WTC11 (cell line): Measurements from ENCODE around the gene CFAP206. TPM values are rescaled to one million over a fixed set of nuclear protein-coding genes. Genes with fewer than 3 reads are reported as not detected.

Experiments used
- ATAC-seq: fragments of 200-7000 bp; cut with Tn5 transposase; 2 replicates; pipeline ENCODE4 v1.10.0; 2021; ENCODE audit warnings: mild to moderate bottlenecking, moderate library complexity
- CTCF ChIA-PET: fragments of 300-600 bp; sonication (Branson Sonifier 250); formaldehyde crosslinking; loops from one replicate; lab custom pipeline; 2021; ENCODE audit warnings: antibody characterized with exemption; lab: Charles Lee
- POLR2A ChIA-PET: fragments of 350-600 bp; sonication (Branson Sonifier 250); formaldehyde crosslinking; loops from one replicate; lab custom pipeline; 2021; ENCODE audit warnings: antibody characterized with exemption; lab: Charles Lee
- DNase-seq: peaks from one replicate; pipeline ENCODE4 v3.0.0; 2021; ENCODE audit warnings: low spot score
- H3K27ac Mint-ChIP-seq: 2 replicates; pipeline ENCODE4 v1.8.0; 2021; ENCODE audit warnings: mixed read lengths
- H3K27me3 Mint-ChIP-seq: 2 replicates; pipeline ENCODE4 v1.8.0; 2021; ENCODE audit warnings: low read depth, mild to moderate bottlenecking, moderate library complexity, mixed read lengths
- H3K36me3 Mint-ChIP-seq: 2 replicates; pipeline ENCODE4 v1.8.0; 2021; ENCODE audit warnings: mixed read lengths
- H3K4me1 Mint-ChIP-seq: 2 replicates; pipeline ENCODE4 v1.8.0; 2022; ENCODE audit warnings: mixed read lengths
- H3K4me3 Mint-ChIP-seq: 2 replicates; pipeline ENCODE4 v1.8.0; 2021; ENCODE audit warnings: mild to moderate bottlenecking, moderate library complexity, mixed read lengths
- H3K9me3 Mint-ChIP-seq: 2 replicates; pipeline ENCODE4 v1.8.0; 2021; ENCODE audit warnings: mixed read lengths
- AR ChIP-seq: fragments of 250-450 bp; sonication (Bioruptor Pico); IDR thresholded peaks from 2 replicates; pipeline ENCODE4 v1.9.0; 2021; ENCODE audit warnings: mild to moderate bottlenecking
- ATF6 ChIP-seq: sonication (generic); formaldehyde crosslinking; IDR thresholded peaks from 2 replicates; pipeline ENCODE4 v1.8.1; 2023; ENCODE audit warnings: mild to moderate bottlenecking, missing genetic modification reagents
- CDX4 ChIP-seq: fragments of 250-450 bp; sonication (Bioruptor Pico); IDR thresholded peaks from 2 replicates; pipeline ENCODE4 v1.9.0; 2021; ENCODE audit warnings: moderate library complexity, mild to moderate bottlenecking, inconsistent platforms, borderline replicate concordance
- E2F4 ChIP-seq: sonication (generic); formaldehyde crosslinking; IDR thresholded peaks from 2 replicates; pipeline ENCODE4 v1.8.1; 2022; ENCODE audit warnings: low read depth, mild to moderate bottlenecking, moderate library complexity, missing genetic modification reagents, borderline replicate concordance
- HMGA2 ChIP-seq: fragments of 250-450 bp; sonication (Bioruptor Pico); IDR thresholded peaks from 2 replicates; pipeline ENCODE4 v1.4.0; 2021; ENCODE audit warnings: mild to moderate bottlenecking, moderate library complexity
- IRF1 ChIP-seq: sonication (generic); formaldehyde crosslinking; IDR thresholded peaks from 2 replicates; pipeline ENCODE4 v1.8.0; 2023; ENCODE audit warnings: missing genetic modification reagents
- MXD4 ChIP-seq: fragments of 250-450 bp; sonication (Bioruptor Pico); IDR thresholded peaks from 2 replicates; pipeline ENCODE4 v1.8.0; 2021; ENCODE audit warnings: mild to moderate bottlenecking, moderate library complexity, borderline replicate concordance
- NR1H2 ChIP-seq: sonication (generic); formaldehyde crosslinking; IDR thresholded peaks from 2 replicates; pipeline ENCODE4 v1.9.0; 2021; ENCODE audit warnings: mild to moderate bottlenecking, moderate library complexity, missing genetic modification reagents
- RELA ChIP-seq: sonication (generic); formaldehyde crosslinking; IDR thresholded peaks from 2 replicates; pipeline ENCODE4 v1.8.1; 2022; ENCODE audit warnings: missing genetic modification reagents, mild to moderate bottlenecking, borderline replicate concordance
- SP1 ChIP-seq: sonication (generic); formaldehyde crosslinking; conservative IDR thresholded peaks from 2 replicates; pipeline ENCODE4 v1.8.1; 2022; ENCODE audit warnings: missing genetic modification reagents
- STAT6 ChIP-seq: sonication (generic); formaldehyde crosslinking; conservative IDR thresholded peaks from 2 replicates; pipeline ENCODE4 v1.8.1; 2023; ENCODE audit warnings: mild to moderate bottlenecking, low read depth, missing genetic modification reagents, moderate library complexity
- TEAD4 ChIP-seq: sonication (generic); formaldehyde crosslinking; IDR thresholded peaks from 2 replicates; pipeline ENCODE4 v1.8.0; 2022; ENCODE audit warnings: mild to moderate bottlenecking, missing genetic modification reagents
- TP53 ChIP-seq: sonication (generic); formaldehyde crosslinking; IDR thresholded peaks from 2 replicates; pipeline ENCODE4 v1.8.1; 2023; ENCODE audit warnings: mild to moderate bottlenecking, missing genetic modification reagents
- ZBTB21 ChIP-seq: sonication (generic); formaldehyde crosslinking; IDR thresholded peaks from 2 replicates; pipeline ENCODE4 v1.8.1; 2023; ENCODE audit warnings: mild to moderate bottlenecking, missing genetic modification reagents, borderline replicate concordance
- ZNF121 ChIP-seq: sonication (generic); formaldehyde crosslinking; IDR thresholded peaks from 2 replicates; pipeline ENCODE4 v1.8.0; 2023; ENCODE audit warnings: missing genetic modification reagents
- ZNF281 ChIP-seq: sonication (generic); formaldehyde crosslinking; IDR thresholded peaks from 2 replicates; pipeline ENCODE4 v1.8.0; 2023; ENCODE audit warnings: mild to moderate bottlenecking, missing genetic modification reagents
- ZNF416 ChIP-seq: fragments of 250-450 bp; sonication (Bioruptor Pico); IDR thresholded peaks from 2 replicates; pipeline ENCODE4 v1.9.0; 2021; ENCODE audit warnings: mild to moderate bottlenecking, inconsistent platforms
- ZNF532 ChIP-seq: fragments of 250-450 bp; sonication (Bioruptor Pico); IDR thresholded peaks from 2 replicates; pipeline ENCODE4 v1.9.0; 2021; ENCODE audit warnings: mild to moderate bottlenecking, borderline replicate concordance
- total RNA-seq: library from RNA; stranded (reverse); gene quantifications from 3 replicates; pipeline ENCODE4 v1.2.3, GENCODE V29; 2021

Gene CFAP206
- total RNA-seq, 1 experiment from 2014 or later = not detected

- no peak for ATAC-seq
- no peak for TF ChIP-seq TEAD4 (CRISPR knock-in tag)
- TF ChIP-seq RELA (CRISPR knock-in tag) = no peak
- no peak for TF ChIP-seq ZBTB21 (CRISPR knock-in tag)
- no peak for TF ChIP-seq TP53 (CRISPR knock-in tag)
- TF ChIP-seq HMGA2 = no peak
- TF ChIP-seq SP1 (CRISPR knock-in tag) = no peak
- TF ChIP-seq AR = no peak
- no peak for TF ChIP-seq STAT6 (CRISPR knock-in tag)
- no peak for TF ChIP-seq IRF1 (CRISPR knock-in tag)
- no peak for TF ChIP-seq NR1H2 (CRISPR knock-in tag)
- no peak for TF ChIP-seq MXD4 (CRISPR knock-in tag)
- TF ChIP-seq E2F4 (CRISPR knock-in tag) = no peak
- no peak for TF ChIP-seq ATF6
- TF ChIP-seq CDX4 (CRISPR knock-in tag) = no peak
- no peak for TF ChIP-seq ZNF416 (CRISPR knock-in tag)
- TF ChIP-seq ZNF121 (CRISPR knock-in tag) = no peak
- Mint-ChIP-seq H3K27me3 (no peaks in the 10 kb centered on the region), H3K9me3 (peaks cover 18% of the 10 kb centered on the region), H3K27ac (no peak overlapping the region), H3K4me3 (no peak overlapping the region), H3K36me3 (no peaks in the 10 kb centered on the region), H3K4me1 (no peaks in the 10 kb centered on the region)
- ChIA-PET CTCF (no interaction called here), POLR2A (no interaction called here)
- no peak for DNase-seq
Measured at GRCh38 chr6:87375315-87375714, 32.5 kb upstream of the CFAP206 start.

GRCh38 chr6:87376643-87377042, 31.1 kb upstream of the CFAP206 start:
- H3K9me3 Mint-ChIP-seq = peaks cover 17% of the 10 kb centered on the region
- no peak overlapping the region for H3K4me3 Mint-ChIP-seq
- H3K4me1 Mint-ChIP-seq = no peaks in the 10 kb centered on the region
- DNase-seq = no peak
- H3K27ac Mint-ChIP-seq = no peak overlapping the region
- ChIA-PET CTCF (interaction anchor here (0.6 to 1.0 kb wide), 3 partner anchors 298 to 458 kb away, joined by 3 to 5 read pairs (median 3); no protein-coding TSS in a partner anchor), POLR2A (no interaction called here)
- H3K36me3 Mint-ChIP-seq = no peaks in the 10 kb centered on the region
- no peaks in the 10 kb centered on the region for H3K27me3 Mint-ChIP-seq
- no peak for ATAC-seq
- TF ChIP-seq ZNF532 (CRISPR knock-in tag) = no peak
- TF ChIP-seq ZNF281 (CRISPR knock-in tag) = no peak
